GM19043 (cell line): ENCODE data around the gene HOXD8.

Source experiments
- ATAC-seq: cut with Tn5 transposase; IDR thresholded peaks from one replicate; pipeline ENCODE4 v1.9.1; 2021; ENCODE audit warnings: low read depth; ENCODE audit not compliant: unreplicated experiment

The HOXD8 gene

DNA sequence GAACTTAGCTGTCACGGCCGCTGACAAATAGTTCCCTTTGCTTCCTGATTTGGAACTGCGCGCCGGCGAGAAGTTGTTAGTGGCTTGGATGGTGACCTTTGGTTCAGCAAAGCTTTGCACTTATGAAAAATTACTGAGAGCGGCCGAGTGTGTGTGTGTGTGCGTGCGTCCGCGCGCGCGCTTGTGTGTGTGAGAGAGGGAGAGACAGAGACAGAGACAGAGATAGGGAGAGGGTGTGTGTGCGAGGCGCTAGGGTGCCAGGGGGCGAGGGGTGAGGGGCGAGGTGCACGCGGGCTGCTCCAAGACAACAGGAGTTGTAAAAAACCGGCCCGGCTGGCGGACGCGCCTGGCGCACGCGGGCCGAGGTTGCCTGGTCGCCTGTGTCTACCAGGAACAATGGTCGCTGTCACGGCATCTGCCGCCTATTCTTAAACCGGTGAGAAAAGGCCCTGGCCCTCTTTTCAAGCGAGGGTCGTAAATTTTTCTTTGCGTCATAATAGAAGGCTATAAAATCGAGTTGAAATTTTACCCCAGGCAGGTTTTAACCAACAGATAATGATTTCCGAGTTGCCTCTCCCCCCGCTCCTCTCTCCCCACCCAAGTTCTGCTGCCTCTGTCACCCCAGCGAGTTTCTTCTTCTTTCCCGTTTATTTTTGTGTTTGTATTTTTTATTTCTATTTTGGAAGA is 28.1 kb downstream of the HOXD8 start:
- no peak for ATAC-seq

DNA sequence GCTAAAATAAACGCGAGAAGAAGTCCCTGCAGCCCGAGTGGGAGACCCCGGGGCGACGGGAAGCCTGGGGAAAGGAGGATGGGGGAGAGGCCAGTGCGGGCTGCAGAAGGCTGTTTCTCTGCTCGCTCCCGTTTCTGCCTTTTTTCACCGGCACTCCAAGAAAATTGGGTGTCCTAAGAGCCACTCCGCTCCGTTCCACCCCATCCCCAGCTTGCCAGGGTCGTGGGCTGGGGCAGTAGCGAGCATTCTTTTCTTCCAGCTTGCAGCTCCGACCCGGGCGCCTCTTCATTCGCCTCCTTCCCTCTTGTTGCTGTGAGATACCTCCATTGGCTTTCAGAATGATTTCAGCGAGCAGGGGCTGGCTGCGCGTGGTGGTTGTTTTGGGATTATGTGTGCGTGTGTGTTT is 28.7 kb downstream of the HOXD8 start:
- ATAC-seq = no peak

DNA sequence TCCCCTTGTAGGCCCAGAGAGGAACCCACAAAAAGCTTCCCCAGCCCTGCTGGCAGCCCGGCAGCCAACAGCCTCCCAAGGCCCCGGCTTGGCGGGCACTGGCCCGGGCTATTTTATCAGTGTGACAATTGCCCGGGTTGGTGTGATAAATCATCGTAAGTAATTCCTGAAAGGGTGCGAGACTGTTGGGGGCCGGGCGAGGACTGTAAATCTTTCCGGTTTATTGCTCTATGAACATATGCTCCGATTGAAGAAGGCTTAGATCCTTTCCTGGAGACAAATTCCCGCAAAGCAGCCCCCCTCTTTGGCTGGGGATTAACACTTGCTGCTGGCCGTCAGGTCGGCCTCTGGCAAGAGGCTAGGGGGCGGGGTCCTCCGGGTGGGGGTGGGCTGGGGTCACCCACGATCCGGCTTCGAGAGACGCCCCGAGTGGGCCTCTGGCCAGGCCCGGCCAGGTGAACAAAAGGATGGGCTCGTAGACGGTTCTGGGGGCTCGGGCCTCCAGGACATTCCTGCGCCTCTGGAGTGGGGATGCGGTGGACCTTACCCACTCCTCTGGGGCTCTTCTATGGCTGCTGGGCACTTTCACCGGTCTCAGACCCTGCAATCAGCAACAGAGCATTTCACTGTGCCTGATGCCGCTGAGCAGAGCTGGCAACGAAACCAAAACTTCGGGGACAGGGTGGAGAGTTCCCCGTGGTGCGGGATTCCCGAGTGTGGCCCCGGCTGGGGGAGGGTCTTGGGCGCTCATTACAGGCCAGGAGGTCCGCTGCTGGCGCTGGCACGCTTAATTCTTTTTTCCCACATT is 29.6 kb downstream of the HOXD8 start:
- no peak for ATAC-seq

DNA sequence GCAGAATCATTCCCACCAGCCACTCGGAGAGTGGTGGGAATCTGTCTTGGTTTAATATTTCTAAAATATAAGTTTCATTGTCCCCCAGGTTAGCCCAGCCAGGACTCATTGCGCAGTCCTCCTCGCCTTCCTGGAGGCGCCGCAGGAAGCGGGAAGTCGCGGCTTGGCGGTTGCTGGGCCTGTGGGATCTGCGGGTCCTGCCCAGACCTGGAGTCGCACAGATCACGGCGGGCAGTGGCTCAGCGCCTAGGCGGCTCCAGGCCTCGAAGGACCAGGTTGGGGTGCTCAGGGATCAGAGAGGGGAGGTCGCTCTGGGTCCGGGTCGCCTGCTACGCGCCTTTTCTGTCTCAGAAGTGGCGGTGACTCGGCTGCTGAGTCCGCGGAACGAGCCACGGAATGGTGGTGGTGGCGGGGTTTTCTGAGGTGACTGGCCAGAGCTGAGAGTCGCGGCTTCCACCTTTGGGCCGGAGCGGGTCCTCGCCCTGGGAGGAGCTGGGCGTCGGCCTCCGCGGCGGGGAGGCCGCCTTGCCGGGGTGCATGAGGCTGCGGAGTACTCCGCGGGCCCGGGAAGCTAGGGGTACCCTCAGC is 30.3 kb downstream of the HOXD8 start:
- no peak for ATAC-seq

DNA sequence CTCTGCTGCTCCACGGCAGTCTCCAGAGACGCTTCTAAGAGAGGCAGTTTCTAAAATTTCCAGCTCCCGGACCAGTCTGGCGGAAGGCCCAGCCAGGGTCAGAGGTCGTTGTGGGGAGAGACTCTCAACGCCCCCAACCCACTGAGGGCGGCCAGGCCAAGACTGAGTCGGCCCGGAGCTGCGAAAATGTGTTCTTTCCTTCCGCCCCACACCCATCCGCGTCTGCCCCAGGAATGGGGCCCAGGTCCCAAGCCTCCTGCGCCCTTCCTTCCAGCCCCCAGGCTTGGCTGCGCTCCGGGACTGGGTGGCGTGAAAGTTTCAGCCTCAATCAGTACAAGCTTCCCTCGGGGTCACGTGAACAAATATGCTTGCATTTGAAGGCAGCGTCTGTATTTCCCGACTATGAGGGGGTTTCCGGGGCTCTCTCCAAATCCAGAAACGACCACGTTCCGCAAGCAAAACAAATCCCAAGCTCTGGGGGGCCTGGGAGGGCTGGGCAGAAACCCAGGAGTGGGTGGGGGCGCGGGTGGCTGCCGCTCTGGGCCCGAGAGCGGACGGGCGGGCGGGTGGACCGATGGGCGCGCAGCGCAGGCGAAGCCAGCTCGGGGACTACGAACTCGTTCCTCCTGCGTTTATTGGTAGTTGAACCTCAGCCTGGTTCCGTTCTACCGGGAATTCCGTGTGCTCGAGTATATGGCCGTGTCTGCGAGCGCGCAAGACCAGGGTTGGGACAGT is 30.9 kb downstream of the HOXD8 start:
- no peak for ATAC-seq

DNA sequence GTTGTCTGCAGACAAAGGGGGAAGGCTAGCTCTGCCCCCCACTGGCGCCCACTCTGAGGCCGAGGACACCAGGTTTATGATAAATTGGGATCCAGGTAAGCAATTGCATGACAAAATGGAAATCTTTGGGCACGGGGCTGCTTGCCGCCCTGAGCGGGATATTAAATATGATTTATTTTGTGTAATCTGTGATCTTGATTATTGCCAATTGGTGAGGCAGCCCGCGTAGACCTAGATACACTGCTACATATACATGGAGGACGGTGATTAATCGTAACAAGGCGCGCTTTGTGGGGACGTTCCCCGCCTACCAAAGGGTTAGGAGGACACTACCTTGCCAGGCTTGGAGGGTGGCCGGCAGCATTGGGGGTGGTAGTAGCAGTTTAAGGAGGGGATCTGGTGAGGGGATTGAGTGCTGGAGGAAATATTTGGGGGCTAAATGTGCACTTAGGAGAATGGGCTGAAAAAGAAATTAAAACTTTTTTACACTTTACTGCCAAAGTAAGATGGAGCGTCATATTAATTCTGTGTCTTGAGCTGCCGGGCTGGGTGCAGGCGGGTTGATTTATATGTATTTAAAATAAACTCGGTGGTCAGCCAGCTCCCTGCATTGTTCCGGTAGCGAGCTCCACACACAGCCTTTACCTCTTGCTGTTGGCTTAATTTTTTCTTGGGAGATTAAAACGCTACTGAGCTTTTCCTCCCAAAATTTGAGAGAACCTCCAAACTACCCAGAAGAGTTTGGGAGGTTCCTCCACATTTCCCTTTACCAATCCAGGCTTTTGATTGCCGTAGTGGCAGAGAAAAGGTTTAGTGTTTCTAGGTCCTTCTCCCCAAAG is 31.7 kb downstream of the HOXD8 start:
- no peak for ATAC-seq

DNA sequence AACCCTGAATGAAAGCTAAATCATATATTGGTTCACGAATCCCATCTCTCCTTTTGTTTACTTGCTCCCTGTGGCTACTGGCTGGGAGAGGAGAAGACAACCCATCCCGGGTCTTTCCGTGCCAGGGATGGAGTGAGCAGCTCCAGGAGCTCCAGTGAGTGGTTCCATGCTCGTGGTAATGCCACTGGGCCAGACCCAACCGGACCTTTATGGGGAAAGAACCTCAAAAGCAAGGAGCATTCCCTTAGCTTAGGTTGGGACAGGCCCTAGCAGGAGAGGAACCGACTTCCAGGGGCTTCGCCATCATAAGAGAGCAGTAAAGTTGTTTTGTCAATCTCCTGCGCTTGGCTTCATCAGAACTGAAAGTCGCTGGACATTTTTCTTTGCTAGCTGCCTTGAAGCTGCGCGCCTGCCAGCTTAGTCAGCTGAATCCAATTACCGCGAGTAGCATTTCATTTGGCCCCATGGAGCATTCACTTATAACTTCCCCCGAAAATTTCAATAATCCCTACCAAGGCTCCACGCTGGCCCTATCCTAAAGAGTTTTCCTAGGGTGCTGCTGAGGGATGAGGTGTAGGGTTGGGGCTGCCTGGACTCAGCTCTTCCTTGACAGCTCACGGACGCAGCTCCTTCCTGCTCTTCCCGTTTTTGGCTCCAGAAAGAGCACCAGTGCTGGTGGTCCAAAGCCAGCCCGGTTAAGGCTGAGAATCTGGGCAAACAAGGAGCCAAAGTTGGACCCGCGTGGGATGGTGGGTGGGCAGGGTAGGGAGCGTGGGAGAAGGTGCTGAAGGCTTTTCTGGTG is 32.5 kb downstream of the HOXD8 start:
- no peak for ATAC-seq

DNA sequence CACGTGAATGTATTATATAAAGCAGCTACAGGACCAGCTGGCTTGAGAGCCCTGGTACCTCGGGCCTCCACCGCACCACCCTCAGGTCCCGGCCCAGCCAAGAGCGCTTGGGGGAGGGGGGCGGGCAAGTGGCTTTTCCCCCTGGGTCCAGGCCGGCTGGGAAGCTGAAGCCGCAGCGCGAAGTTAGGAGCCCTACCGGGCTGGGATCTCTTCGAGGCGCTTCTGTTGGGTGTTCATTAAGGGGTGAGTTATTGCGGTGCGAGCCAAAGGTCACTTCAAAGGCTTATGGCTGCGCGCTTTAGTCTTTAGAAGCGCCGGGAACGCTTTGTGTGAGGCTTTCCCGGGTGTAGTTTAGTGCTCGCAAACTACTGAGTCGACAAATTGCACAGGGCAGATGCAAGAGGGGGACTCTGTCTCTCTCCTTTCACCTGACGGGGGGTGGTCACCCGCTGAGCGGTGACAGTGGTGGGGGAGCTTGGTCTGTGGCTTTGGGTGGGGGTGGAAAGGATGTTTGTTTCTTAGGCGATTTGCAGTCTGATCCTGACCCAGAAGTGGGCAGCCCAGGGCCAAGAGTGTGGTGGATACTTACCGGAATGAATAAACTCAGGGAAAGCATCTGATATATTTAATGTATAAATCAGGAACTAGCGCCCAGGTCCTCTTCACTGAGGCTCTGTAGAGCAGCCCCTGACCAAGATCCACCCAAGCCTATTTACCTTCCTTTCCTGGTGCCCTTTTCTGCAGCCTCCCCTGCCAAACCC is 33.6 kb downstream of the HOXD8 start:
- ATAC-seq = no peak

DNA sequence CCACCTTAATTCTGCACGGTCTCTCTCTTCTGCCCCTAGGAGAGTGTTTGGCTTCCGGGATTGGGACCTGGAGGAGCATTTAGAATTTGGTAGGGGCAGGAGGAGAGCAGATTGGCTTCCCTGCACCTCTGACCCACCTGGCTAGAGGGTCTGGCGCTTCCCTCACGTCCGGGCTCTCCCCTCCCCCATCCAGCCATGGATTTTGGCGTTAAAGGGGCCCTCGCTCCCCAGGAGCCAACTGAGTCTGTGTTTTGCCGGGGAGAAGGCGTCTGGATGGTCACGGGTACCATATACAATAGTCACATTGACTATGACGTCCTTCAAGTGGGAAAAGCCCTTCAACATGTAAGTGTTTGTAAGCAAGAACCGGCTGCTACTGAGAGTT is 34.2 kb downstream of the HOXD8 start:
- no peak for ATAC-seq

DNA sequence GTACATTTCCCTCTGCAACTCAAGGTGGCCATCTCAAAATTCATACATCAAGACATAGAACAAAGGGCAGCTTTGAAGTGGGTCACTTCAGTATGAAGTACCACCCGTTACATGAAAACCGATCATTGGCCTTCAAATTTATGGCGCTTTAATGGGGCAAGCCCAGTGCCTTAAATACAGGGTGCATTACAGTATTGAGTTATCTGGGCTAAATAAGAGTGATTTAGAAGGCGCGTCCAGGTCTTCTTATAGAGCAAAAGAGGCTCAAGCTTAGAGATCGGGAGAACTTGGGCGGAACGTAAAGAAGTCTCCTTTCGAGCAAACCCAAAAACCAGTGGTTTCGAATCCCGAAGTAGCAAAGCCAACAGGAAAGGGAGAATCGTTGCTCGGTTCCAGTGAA is 34.7 kb downstream of the HOXD8 start:
- ATAC-seq = no peak

DNA sequence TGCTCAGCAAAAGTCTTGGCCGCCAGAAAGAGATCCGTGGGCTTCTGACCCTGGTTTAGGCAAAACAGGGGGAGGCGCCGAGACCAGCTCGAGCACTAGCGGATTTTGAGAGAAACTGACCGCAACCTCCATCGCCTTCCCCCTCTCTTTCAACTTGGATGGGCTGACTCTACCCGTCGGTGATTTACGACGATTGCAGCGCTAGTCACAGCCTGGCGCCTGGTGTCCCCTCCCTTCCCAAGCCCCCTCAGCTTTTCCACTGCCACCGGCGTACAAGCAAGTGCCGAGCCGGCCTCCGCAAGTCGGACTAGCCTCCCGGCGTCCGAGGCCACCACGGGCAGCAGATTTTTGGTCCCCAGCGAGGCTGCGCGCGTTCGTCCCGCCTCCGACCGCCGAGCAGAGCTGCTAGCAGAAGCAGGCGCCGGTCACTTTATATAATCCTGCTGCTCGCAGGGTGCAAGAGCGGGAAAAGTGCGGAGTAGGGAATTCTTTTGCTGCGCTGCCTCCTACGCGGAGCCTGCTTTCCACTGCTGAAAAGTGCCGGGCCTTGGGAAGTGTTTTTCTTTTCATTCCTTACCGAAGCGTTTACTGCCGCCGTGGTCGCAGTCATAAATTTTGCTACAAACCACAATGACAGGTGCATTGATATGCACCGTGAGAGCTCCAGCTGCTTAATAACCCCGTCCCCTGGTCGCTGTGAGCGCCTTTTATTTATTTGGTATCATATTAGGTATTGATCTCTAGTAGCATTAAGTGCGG is 35.3 kb downstream of the HOXD8 start:
- ATAC-seq = no peak

DNA sequence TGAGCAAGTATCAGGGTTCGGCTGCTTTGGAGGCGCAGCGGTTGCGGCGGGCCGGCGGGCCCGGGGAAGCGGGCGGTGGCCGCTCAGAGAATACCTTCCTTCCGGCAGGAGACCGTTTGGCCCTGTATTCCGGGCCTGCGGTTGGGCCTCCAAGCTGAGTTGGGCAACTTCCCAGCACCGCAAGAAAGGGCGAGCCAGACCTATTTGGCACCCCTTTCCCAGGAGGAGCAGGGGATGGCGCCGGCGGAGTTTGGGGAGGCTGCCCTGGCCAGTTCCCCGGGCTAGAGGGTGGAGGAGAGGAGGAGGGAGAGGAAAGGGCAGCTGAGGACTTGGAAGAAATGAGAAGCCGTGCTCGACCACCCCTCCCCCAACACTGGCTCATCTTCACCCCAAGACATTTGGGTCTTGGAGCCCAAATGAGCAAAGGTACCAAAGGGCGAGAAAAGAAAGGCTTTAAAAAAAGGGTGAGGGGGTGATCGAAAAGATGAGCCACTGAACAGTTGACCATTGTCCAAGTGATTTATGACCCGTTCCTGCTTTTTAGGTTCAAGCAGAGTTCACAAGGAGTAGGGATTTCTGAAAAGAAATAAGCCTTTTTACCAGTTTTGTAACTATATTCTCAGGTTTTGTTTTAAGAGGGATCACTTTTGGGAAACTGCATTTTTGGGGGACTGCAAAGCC is 36.0 kb downstream of the HOXD8 start:
- no peak for ATAC-seq

DNA sequence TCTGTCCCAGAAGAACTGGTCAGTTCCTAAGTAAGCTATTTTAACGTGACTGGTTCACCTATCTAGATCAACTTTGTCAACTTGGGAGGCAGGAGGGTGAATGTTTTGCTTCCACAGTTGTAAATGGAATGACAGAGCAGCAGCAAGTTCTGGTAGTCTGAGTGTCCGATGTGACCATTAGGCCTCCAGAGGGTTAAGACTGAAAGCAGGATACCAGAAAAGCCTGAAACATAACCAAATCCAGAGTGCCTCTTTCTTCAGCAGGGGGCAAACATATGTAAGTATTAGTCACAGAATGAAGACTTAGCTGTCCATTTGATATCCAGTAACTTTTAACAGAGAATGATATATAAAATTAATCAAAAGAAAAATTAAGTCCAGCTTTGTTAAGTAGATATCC is 36.8 kb downstream of the HOXD8 start:
- no peak for ATAC-seq

DNA sequence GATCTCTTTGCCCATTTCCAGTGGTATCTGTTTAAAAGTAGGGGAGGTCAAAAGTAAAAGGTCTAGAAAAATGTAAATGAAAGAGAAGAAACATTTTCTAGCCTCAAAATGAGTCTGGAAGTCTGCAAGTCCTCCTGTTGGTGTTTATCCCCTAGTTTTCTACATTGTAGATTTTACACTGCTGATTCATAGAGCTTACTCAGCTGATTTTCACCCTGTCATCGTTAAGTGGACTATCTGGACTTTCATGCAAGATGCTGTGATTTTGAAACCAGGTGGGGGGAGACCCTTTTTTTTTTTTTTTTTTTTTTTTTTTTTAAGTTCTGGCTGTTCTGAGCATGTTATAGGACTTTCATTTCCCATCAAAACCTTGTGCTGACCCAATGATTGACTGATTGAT is 37.9 kb downstream of the HOXD8 start:
- ATAC-seq = no peak

DNA sequence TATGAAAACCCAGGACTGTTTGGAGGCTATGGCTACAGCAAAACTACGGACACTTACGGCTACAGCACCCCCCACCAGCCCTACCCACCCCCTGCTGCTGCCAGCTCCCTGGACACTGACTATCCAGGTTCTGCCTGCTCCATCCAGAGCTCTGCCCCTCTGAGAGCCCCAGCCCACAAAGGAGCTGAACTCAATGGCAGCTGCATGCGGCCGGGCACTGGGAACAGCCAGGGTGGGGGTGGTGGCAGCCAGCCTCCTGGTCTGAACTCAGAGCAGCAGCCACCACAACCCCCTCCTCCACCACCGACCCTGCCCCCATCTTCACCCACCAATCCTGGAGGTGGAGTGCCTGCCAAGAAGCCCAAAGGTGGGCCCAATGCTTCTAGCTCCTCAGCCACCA is 39.7 kb downstream of the HOXD8 start:
- ATAC-seq = no peak

DNA sequence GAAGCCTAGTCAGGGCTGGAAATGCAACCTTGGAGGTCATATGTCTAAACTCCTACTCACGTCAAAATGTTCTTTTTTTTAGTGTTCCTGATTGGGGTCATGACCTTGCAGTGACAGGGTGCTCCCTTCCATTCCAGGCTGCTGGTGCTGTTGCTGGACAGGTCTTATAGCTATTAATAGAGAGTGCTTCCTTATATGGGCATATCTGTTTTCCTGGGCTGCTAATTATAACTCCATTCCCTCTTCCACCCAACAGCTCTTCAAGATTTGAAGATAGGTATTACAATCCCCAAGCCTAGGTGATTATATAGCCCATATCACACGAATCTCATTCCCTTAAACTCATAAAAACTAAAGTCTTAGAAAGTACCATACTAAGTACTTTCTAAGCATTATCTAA is 40.2 kb downstream of the HOXD8 start:
- no peak for ATAC-seq

DNA sequence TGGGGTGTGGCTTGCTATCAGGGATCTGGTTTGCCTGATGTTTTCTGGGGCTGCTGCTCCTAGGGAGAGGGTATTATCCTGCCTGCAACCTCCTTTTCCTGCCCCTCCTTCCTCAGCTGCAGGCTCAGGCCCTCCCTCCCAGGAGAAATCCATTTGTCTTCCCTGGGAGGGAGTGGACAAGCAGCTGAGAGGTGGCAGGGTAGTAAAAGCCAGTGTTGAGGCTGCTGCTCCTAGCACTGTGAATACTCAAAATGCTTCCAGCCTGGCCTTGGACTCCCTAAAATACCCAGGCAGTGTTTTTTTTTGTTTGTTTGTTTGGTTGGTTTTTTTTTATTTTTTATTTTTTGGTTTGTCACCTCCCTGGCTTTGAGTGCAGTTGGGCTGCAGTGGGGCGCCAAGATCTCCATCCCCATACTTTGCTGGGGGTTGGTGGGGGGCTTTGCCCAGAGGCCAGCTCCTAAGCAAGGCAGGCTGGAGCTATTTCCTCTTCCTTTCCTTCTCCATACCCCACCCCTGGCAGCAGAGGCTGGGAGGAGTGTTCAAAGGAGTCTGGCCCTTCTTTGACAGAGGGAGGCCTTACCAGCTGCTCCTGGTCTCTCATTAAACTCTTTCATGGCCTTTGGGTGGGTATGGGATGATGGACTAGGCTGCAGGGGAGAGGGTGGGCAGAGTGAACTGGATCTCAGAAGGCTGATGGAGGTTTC is 41.2 kb downstream of the HOXD8 start:
- no peak for ATAC-seq
